Gastroesophageal sphincter (tissue), 3 donors: ENCODE measurements around the gene SEC24D.

Experiments
- POLR2A ChIP-seq, 2 donors: fragments of 450-650 bp; IDR thresholded peaks; one replicate each; pipeline ENCODE4 v1.6.1; 2017; ENCODE audit warnings: antibody characterized with exemption in 2 of 2, mild to moderate bottlenecking in 2 of 2, moderate library complexity in 1 of 2
- POLR2AphosphoS5 ChIP-seq: sonication (generic); formaldehyde crosslinking; IDR thresholded peaks from one replicate; pipeline ENCODE4 v1.6.1; 2017; ENCODE audit warnings: antibody characterized with exemption
- TF ChIP-seq, protein P1 (sequence below), 4 experiments: fragments of 200-600 bp in 2 of 4; fragments of 450-650 bp in 2 of 4; sonication (generic) in 1 of 4; IDR thresholded peaks; one replicate each; pipeline ENCODE4 v1.5.1; 2017 to 2019; ENCODE audit warnings: antibody characterized with exemption in 4 of 4, mild to moderate bottlenecking in 2 of 4, moderate library complexity in 2 of 4

DNA sequence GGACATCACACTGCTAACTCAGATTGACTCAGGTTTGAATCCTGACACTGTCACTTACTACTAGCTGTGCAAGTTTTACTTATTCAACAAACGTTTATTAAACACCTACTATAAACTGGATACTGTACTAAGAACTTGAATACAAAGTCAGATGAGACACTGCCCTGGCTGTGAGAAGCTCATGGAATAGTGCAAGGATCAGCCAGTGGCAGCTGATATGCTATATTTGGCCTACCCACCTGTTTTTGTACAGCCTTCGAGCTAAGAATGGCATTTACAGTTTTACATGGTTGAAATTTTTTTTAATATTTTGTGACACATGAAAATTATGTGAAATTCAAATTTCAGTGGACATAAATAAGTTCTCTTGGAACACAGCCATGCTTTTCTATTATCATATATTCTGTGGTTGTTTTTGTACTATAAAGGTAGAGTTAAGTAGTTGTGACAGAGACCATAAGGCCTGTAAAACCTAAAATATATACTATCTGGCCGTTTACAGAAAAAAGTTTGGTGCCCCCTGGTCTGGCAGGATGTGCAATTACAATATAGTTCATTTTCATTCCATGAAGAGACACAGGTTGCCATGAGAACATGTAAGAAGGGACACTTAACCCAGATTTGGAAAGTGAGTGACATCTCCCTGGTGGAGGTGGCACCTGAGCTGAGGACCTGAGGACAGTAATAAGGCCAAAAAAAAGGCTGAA, 3.4 kb upstream of the SEC24D start:
- no peak for TF ChIP-seq POLR2A (IDR thresholded peaks at IDR 0.05)
- TF ChIP-seq, protein P1, sequence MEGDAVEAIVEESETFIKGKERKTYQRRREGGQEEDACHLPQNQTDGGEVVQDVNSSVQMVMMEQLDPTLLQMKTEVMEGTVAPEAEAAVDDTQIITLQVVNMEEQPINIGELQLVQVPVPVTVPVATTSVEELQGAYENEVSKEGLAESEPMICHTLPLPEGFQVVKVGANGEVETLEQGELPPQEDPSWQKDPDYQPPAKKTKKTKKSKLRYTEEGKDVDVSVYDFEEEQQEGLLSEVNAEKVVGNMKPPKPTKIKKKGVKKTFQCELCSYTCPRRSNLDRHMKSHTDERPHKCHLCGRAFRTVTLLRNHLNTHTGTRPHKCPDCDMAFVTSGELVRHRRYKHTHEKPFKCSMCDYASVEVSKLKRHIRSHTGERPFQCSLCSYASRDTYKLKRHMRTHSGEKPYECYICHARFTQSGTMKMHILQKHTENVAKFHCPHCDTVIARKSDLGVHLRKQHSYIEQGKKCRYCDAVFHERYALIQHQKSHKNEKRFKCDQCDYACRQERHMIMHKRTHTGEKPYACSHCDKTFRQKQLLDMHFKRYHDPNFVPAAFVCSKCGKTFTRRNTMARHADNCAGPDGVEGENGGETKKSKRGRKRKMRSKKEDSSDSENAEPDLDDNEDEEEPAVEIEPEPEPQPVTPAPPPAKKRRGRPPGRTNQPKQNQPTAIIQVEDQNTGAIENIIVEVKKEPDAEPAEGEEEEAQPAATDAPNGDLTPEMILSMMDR (IDR thresholded peaks at IDR 0.05): no peak
- TF ChIP-seq POLR2AphosphoS5: no peak
